GM12865 (cell line): Measurements from ENCODE around the gene ATP6V1A.
A peak's percentile ranks its signal among the peaks of the same experiment; 100 is the strongest.

Experiments
- DNase-seq: peaks from one replicate; pipeline ENCODE4 v3.0.0; 2010; ENCODE audit warnings: low read depth
- H3K4me3 ChIP-seq: 2 replicates; pipeline ENCODE4 v1.5.1; 2011; ENCODE audit warnings: mild to moderate bottlenecking, low read depth, low read length, control low read depth
- TF ChIP-seq, protein P1 (sequence below): IDR thresholded peaks from 2 replicates; pipeline ENCODE4 v1.5.1; 2011; ENCODE audit warnings: low read length, control low read depth, low read depth, inconsistent platforms; ENCODE audit not compliant: insufficient read depth; ENCODE audit errors: missing control alignments

ATP6V1A gene

DNA sequence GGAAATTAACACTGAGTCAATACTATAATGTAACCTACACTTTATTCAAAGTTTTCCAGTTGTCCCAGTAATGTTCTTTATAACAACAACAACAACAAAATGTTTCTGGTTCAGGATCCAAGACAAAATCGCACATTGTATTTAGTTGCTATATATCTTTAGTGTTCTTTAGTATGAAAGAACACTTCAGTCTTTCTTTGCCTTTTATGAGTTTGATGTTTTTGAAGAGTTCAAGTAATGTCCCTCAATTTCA lies 84.2 kb downstream of the ATP6V1A start:
- DNase-seq, result no peak
- H3K4me3 ChIP-seq, result peak overlapping the region; percentile 22; the same call in 1 of the 2 replicates
- TF ChIP-seq, protein P1, sequence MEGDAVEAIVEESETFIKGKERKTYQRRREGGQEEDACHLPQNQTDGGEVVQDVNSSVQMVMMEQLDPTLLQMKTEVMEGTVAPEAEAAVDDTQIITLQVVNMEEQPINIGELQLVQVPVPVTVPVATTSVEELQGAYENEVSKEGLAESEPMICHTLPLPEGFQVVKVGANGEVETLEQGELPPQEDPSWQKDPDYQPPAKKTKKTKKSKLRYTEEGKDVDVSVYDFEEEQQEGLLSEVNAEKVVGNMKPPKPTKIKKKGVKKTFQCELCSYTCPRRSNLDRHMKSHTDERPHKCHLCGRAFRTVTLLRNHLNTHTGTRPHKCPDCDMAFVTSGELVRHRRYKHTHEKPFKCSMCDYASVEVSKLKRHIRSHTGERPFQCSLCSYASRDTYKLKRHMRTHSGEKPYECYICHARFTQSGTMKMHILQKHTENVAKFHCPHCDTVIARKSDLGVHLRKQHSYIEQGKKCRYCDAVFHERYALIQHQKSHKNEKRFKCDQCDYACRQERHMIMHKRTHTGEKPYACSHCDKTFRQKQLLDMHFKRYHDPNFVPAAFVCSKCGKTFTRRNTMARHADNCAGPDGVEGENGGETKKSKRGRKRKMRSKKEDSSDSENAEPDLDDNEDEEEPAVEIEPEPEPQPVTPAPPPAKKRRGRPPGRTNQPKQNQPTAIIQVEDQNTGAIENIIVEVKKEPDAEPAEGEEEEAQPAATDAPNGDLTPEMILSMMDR, result no peak

DNA sequence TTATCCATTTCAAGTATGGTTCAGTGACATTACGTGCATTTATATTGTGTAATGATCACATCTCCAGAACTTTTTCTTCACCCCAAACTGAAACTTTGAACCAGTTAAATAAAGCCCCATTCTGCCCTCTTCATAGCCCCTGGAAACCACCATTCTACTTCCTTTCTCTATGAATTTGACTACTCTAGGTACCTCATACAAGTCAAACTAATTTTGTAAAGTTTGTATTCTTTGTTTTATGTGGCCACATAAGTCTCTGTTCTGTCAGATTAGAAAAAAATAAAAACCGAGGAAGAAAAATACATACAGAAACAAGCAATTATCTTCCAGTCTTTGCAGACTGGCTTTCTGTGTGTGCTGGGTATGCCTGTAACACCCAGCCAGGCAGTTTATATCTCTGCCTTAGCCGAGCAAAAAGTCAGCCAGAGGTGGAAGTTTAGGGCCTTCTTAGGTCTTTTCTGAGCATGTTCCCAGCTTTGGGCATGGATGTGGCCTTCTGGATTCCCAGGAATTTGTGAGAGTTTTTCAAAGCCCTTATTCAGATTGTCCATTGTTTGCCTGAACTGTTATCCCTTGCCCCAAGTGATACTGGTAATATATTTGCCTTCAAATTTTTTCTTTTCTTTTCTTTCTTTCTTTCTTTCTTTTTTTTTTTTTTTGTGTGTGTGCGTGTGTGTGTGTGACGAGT lies 85.8 kb downstream of the ATP6V1A start:
- TF ChIP-seq, protein P1, result no peak
- DNase-seq, result peak; percentile 76
- H3K4me3 ChIP-seq, result 0 out of 2 replicates have a peak overlapping the region, but pooled peaks have one; percentile 3

- no peak overlapping the region for H3K4me3 ChIP-seq
- DNase-seq, result no peak
- TF ChIP-seq, protein P1, result no peak
These were observed 88.1 kb downstream of the ATP6V1A start for GRCh38 chr3:113834983-113835382.

- peak; percentile 96 for DNase-seq
- H3K4me3 ChIP-seq, result peak within 1 kb of the TSS; percentile 63
- TF ChIP-seq, protein P1, result peak; percentile 84
These were observed 91.9 kb downstream of the ATP6V1A start, which contains the start of gene GRAMD1C for GRCh38 chr3:113838631-113839209. GRAMD1C (plus strand) TSS chr3:113838788; CDS start chr3:113838910, 122 bp downstream.

DNA sequence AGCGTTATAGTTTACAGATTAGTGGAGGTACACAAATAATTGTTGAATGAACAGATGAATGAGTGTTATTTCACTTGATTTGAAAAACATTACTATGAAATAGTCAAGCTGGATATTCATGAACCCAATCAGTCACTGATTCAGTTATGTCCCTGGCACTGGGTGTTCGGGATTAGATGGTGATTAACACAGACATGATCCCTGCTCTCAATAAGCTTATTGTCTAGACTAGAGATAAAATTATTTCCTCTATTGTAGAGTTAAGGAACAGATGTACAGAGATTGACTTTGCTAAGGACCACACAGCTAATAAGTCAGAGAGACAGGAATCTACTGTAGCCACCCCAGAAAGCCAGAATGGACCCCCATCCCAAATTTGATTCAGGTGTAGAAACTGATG lies 92.7 kb downstream of the ATP6V1A start:
- TF ChIP-seq, protein P1, result no peak
- no peak for DNase-seq
- H3K4me3 ChIP-seq, result peak overlapping the region; percentile 63; the same call in 1 of the 2 replicates

- no peak overlapping the region for H3K4me3 ChIP-seq
- peak; percentile 41 for DNase-seq
- TF ChIP-seq, protein P1, result peak; percentile 46
These were observed 97.9 kb downstream of the ATP6V1A start for GRCh38 chr3:113844622-113845222.

DNA sequence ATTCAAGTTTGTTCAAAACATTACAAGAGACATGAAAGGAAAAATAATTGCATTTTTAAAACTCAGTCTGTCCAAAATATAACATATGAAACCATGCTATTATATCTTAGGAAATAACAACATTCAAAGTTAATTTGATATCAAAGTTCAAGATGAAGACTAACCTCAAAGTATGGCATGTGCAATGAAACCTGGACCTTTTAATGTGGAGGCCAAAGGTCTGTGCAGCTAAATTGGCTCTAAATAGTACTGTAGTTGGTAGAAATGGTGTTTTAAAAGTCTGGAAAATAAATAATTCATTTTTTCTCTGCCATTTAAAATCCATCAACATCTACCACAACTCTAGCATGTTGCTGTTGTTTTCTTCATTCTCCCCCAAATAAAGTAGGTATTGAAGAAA lies 100.4 kb downstream of the ATP6V1A start:
- TF ChIP-seq, protein P1, result no peak
- no peak for DNase-seq
- no peak overlapping the region for H3K4me3 ChIP-seq
